Measurements from ENCODE around the gene LYRM2. TPM values are rescaled to one million over a fixed set of nuclear protein-coding genes. Genes with fewer than 3 reads are reported as not detected.

LYRM2 gene
- total and polyA plus RNA-seq, 9 of the 15 experiments (the other 6 are each of a cell fraction or from before 2014, with no cell fraction given) = 13.9 to 115 (median 42.9) TPM

DNA sequence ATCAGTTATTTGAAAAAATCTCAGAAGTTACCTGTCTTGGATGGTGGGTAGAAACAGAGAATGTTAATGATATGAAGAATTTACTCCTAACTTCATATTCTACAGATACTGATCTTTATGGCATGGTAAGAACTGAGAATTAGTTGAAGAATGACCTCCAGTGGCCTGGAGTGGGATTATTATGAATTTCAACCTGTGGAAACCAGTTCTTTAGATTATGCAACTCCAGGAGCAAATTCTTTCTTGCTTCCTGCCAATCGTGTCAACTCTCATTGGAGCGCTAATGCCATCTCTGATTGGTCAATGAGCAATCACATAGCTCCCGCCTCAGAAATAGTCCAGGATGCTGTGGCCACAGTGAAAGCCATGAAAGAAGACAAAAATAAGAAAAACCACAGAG lies 40.6 kb downstream of the LYRM2 start (continued):
- TF ChIP-seq, protein P1, sequence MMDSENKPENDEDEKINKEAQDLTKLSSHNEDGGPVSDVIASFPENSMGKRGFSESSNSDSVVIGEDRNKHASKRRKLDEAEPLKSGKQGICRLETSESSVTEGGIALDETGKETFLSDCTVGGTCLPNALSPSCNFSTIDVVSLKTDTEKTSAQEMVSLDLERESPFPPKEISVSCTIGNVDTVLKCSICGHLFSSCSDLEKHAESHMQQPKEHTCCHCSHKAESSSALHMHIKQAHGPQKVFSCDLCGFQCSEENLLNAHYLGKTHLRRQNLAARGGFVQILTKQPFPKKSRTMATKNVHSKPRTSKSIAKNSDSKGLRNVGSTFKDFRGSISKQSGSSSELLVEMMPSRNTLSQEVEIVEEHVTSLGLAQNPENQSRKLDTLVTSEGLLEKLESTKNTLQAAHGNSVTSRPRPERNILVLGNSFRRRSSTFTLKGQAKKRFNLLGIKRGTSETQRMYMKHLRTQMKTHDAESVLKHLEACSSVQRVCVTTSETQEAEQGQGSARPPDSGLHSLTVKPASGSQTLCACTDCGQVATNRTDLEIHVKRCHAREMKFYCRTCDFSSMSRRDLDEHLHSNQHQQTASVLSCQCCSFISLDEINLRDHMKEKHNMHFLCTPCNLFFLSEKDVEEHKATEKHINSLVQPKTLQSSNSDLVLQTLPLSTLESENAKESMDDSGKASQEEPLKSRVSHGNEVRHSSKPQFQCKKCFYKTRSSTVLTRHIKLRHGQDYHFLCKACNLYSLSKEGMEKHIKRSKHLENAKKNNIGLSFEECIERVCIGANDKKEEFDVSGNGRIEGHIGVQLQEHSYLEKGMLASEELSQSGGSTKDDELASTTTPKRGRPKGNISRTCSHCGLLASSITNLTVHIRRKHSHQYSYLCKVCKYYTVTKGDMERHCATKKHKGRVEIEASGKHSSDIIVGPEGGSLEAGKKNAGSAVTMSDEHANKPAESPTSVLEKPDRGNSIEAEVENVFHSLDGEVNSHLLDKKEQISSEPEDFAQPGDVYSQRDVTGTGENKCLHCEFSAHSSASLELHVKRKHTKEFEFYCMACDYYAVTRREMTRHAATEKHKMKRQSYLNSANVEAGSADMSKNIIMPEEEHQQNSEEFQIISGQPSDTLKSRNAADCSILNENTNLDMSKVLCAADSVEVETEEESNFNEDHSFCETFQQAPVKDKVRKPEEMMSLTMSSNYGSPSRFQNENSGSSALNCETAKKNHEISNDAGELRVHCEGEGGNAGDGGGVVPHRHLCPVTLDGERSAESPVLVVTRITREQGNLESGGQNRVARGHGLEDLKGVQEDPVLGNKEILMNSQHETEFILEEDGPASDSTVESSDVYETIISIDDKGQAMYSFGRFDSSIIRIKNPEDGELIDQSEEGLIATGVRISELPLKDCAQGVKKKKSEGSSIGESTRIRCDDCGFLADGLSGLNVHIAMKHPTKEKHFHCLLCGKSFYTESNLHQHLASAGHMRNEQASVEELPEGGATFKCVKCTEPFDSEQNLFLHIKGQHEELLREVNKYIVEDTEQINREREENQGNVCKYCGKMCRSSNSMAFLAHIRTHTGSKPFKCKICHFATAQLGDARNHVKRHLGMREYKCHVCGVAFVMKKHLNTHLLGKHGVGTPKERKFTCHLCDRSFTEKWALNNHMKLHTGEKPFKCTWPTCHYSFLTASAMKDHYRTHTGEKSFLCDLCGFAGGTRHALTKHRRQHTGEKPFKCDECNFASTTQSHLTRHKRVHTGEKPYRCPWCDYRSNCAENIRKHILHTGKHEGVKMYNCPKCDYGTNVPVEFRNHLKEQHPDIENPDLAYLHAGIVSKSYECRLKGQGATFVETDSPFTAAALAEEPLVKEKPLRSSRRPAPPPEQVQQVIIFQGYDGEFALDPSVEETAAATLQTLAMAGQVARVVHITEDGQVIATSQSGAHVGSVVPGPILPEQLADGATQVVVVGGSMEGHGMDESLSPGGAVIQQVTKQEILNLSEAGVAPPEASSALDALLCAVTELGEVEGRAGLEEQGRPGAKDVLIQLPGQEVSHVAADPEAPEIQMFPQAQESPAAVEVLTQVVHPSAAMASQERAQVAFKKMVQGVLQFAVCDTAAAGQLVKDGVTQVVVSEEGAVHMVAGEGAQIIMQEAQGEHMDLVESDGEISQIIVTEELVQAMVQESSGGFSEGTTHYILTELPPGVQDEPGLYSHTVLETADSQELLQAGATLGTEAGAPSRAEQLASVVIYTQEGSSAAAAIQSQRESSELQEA (IDR thresholded peaks at IDR 0.05; ENCODE audit: low read depth) = no peak
- peak; percentile 80 to 83 for TF ChIP-seq RAD21 (CRISPR knock-in tag; conservative IDR thresholded peaks at IDR 0.05 in 1 of 2, IDR thresholded peaks at IDR 0.05 in 1 of 2)
- TF ChIP-seq, protein P2, sequence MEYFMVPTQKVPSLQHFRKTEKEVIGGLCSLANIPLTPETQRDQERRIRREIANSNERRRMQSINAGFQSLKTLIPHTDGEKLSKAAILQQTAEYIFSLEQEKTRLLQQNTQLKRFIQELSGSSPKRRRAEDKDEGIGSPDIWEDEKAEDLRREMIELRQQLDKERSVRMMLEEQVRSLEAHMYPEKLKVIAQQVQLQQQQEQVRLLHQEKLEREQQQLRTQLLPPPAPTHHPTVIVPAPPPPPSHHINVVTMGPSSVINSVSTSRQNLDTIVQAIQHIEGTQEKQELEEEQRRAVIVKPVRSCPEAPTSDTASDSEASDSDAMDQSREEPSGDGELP (CRISPR knock-in tag; IDR thresholded peaks at IDR 0.05; ENCODE audit: borderline replicate concordance) = no peak
- TF ChIP-seq, protein P3, sequence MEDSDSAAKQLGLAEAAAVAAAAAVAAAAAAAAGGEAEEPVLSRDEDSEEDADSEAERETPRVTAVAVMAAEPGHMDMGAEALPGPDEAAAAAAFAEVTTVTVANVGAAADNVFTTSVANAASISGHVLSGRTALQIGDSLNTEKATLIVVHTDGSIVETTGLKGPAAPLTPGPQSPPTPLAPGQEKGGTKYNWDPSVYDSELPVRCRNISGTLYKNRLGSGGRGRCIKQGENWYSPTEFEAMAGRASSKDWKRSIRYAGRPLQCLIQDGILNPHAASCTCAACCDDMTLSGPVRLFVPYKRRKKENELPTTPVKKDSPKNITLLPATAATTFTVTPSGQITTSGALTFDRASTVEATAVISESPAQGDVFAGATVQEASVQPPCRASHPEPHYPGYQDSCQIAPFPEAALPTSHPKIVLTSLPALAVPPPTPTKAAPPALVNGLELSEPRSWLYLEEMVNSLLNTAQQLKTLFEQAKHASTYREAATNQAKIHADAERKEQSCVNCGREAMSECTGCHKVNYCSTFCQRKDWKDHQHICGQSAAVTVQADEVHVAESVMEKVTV (CRISPR knock-in tag; IDR thresholded peaks at IDR 0.05) = peak; percentile 58
- TF ChIP-seq HMGN3 (IDR thresholded peaks at IDR 0.05; ENCODE audit: borderline replicate concordance, extremely low read depth, insufficient read length, low read depth, low read length) = no peak
- no peak for TF ChIP-seq HDAC6 (IDR thresholded peaks at IDR 0.05; ENCODE audit: low read depth, low read length)
- no peak for TF ChIP-seq NR2C1 (IDR thresholded peaks at IDR 0.05)
- no peak for TF ChIP-seq NR2C1 (tag; IDR thresholded peaks at IDR 0.05)
- TF ChIP-seq SRSF1 (IDR thresholded peaks at IDR 0.05; ENCODE audit: low read depth, low read length) = no peak
- TF ChIP-seq, protein P4, sequence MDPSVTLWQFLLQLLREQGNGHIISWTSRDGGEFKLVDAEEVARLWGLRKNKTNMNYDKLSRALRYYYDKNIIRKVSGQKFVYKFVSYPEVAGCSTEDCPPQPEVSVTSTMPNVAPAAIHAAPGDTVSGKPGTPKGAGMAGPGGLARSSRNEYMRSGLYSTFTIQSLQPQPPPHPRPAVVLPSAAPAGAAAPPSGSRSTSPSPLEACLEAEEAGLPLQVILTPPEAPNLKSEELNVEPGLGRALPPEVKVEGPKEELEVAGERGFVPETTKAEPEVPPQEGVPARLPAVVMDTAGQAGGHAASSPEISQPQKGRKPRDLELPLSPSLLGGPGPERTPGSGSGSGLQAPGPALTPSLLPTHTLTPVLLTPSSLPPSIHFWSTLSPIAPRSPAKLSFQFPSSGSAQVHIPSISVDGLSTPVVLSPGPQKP (CRISPR knock-in tag; IDR thresholded peaks at IDR 0.05) = no peak
- TF ChIP-seq ZNF165 (CRISPR knock-in tag; IDR thresholded peaks at IDR 0.05; ENCODE audit: borderline replicate concordance) = no peak
- 0 out of 2 replicates have a peak, but pooled peaks have one; percentile 35 for TF ChIP-seq CEBPG (CRISPR knock-in tag; IDR thresholded peaks at IDR 0.05)
- TF ChIP-seq CEBPG (tag; conservative IDR thresholded peaks at IDR 0.05 in 1 of 2, IDR thresholded peaks at IDR 0.05 in 1 of 2) = peak; percentile 86 to 88
- TF ChIP-seq ZNF175 (CRISPR knock-in tag; IDR thresholded peaks at IDR 0.05; ENCODE audit: low read depth) = no peak
- TF ChIP-seq GATA2 (CRISPR knock-in tag; IDR thresholded peaks at IDR 0.05) = no peak
- TF ChIP-seq FOSL1 (tag; conservative IDR thresholded peaks at IDR 0.05) = no peak
- TF ChIP-seq NFRKB (IDR thresholded peaks at IDR 0.05; ENCODE audit: low read depth) = no peak

All from K562 (cell line).